Naive B cell (primary cell): ENCODE measurements around the gene IFNA16. TPM values are rescaled to one million over a fixed set of nuclear protein-coding genes. Genes with fewer than 3 reads are reported as not detected.
"Not testable (repeated sequence)": the region's sequence is repeated elsewhere in the genome, so short reads cannot be mapped to it uniquely, and the experiment has no call there.

Experiments
- ATAC-seq, 2 donors: fragments of 150-1000 bp; cut with Tn5 transposase; 2 replicates each; pipeline ENCODE4 v1.10.0; 2021; ENCODE audit warnings: low read depth in 2 of 2, mild to moderate bottlenecking in 2 of 2, moderate library complexity in 2 of 2
- DNase-seq: peaks from one replicate; pipeline ENCODE4 v3.0.0; 2022
- H3K27ac Mint-ChIP-seq, 6 donors: one replicate each; pipeline ENCODE4 v1.8.0; 2020 to 2022; ENCODE audit warnings: mild to moderate bottlenecking in 6 of 6, mixed read lengths in 6 of 6, moderate library complexity in 5 of 6, inconsistent platforms in 2 of 6
- H3K27me3 Mint-ChIP-seq, 3 donors: one replicate each; pipeline ENCODE4 v1.8.0; 2021 to 2022; ENCODE audit warnings: mixed read lengths in 3 of 3, mild to moderate bottlenecking in 1 of 3
- H3K36me3 Mint-ChIP-seq, 2 donors: one replicate each; pipeline ENCODE4 v1.8.0; 2020 to 2022; ENCODE audit warnings: mixed read lengths in 2 of 2, inconsistent platforms in 1 of 2, mild to moderate bottlenecking in 1 of 2
- H3K4me1 Mint-ChIP-seq, 3 donors: one replicate each; pipeline ENCODE4 v1.8.0; 2020 to 2022; ENCODE audit warnings: mixed read lengths in 3 of 3, inconsistent platforms in 1 of 3, mild to moderate bottlenecking in 1 of 3, moderate library complexity in 1 of 3
- H3K4me3 Mint-ChIP-seq, 8 donors: one replicate each; pipeline ENCODE4 v1.8.0; 2020 to 2022; ENCODE audit warnings: mild to moderate bottlenecking in 8 of 8, mixed read lengths in 8 of 8, moderate library complexity in 8 of 8, inconsistent platforms in 2 of 8
- H3K9me3 Mint-ChIP-seq, 7 donors: one replicate each; pipeline ENCODE4 v1.8.0; 2020 to 2022; ENCODE audit warnings: mixed read lengths in 7 of 7, mild to moderate bottlenecking in 5 of 7, inconsistent platforms in 2 of 7, moderate library complexity in 1 of 7
- polyA plus RNA-seq, 6 donors: library from polyadenylated mRNA; unstranded; fragments of 300-500 nt; fragmentation: Illumina TruSeq; gene quantifications; one replicate each; pipeline ENCODE4 v1.2.3, GENCODE V29; 2021; ENCODE audit warnings: low read depth in 6 of 6

IFNA16 gene
- not detected for polyA plus RNA-seq

- not testable (repeated sequence) for DNase-seq, H3K36me3 Mint-ChIP-seq, H3K9me3 Mint-ChIP-seq, H3K27ac Mint-ChIP-seq, H3K4me3 Mint-ChIP-seq, ATAC-seq, H3K4me1 Mint-ChIP-seq
- peaks cover 26 to 33% (median 29%) of the 10 kb centered on the region in 3 donors for H3K27me3 Mint-ChIP-seq
These were observed at the start of gene IFNA16 for GRCh38 chr9:21217211-21217610. TSS of gene IFNA16 (minus strand) at chr9:21217311. CDS start at chr9:21217305, 6 bp downstream.

GRCh38 chr9:21265421-21266189 is 48.5 kb upstream of the IFNA16 start:
- no peak overlapping the region for H3K4me3 Mint-ChIP-seq
- ATAC-seq (peak; percentile 21 to 28), DNase-seq (no peak)
- H3K4me1 Mint-ChIP-seq, result peaks cover 11 to 23% (median 23%) of the 10 kb centered on the region in 3 donors
- peak overlapping the region in 1 of 6 donors; percentile 6 for H3K27ac Mint-ChIP-seq
- H3K27me3 Mint-ChIP-seq, result peaks cover 0 to 7% (median 3%) of the 10 kb centered on the region in 3 donors
- H3K9me3 Mint-ChIP-seq, result peaks cover 0 to 6% (median 0%) of the 10 kb centered on the region in 7 donors
- H3K36me3 Mint-ChIP-seq, result no peaks in the 10 kb centered on the region

GRCh38 chr9:21255538-21256212 is 38.6 kb upstream of the IFNA16 start:
- Mint-ChIP-seq H3K4me3 (no peak overlapping the region), H3K36me3 (no peaks in the 10 kb centered on the region), H3K27ac (peak overlapping the region in 2 of 6 donors; percentile 31 to 49), H3K4me1 (peaks cover 4 to 12% (median 5%) of the 10 kb centered on the region in 3 donors), H3K27me3 (peaks cover 14 to 34% (median 24%) of the 10 kb centered on the region in 3 donors), H3K9me3 (peaks cover 0 to 2% (median 0%) of the 10 kb centered on the region in 7 donors)
- DNase-seq (no peak), ATAC-seq (no peak)

GRCh38 chr9:21252721-21253547 is 35.8 kb upstream of the IFNA16 start:
- peaks cover 18 to 34% (median 24%) of the 10 kb centered on the region in 3 donors for H3K27me3 Mint-ChIP-seq
- DNase-seq, result no peak
- H3K27ac Mint-ChIP-seq, result no peak overlapping the region
- peaks cover 0 to 2% (median 0%) of the 10 kb centered on the region in 7 donors for H3K9me3 Mint-ChIP-seq
- no peaks in the 10 kb centered on the region for H3K36me3 Mint-ChIP-seq
- H3K4me3 Mint-ChIP-seq, result no peak overlapping the region
- H3K4me1 Mint-ChIP-seq, result peaks cover 4 to 12% (median 5%) of the 10 kb centered on the region in 3 donors
- peak; percentile 50 to 69 for ATAC-seq

GRCh38 chr9:21251638-21252037 is 34.5 kb upstream of the IFNA16 start:
- H3K27me3 Mint-ChIP-seq, result peaks cover 13 to 26% (median 17%) of the 10 kb centered on the region in 3 donors
- H3K4me1 Mint-ChIP-seq, result peaks cover 4 to 12% (median 5%) of the 10 kb centered on the region in 3 donors
- H3K36me3 Mint-ChIP-seq, result no peaks in the 10 kb centered on the region
- no peak overlapping the region for H3K4me3 Mint-ChIP-seq
- DNase-seq, result no peak
- ATAC-seq, result no peak
- H3K9me3 Mint-ChIP-seq, result no peaks in the 10 kb centered on the region
- H3K27ac Mint-ChIP-seq, result no peak overlapping the region

GRCh38 chr9:21251190-21251589 is 34.1 kb upstream of the IFNA16 start:
- Mint-ChIP-seq H3K27me3 (peaks cover 9 to 23% (median 14%) of the 10 kb centered on the region in 3 donors), H3K36me3 (no peaks in the 10 kb centered on the region), H3K27ac (no peak overlapping the region), H3K9me3 (peaks cover 0 to 1% (median 0%) of the 10 kb centered on the region in 7 donors), H3K4me3 (no peak overlapping the region), H3K4me1 (peaks cover 4 to 11% (median 5%) of the 10 kb centered on the region in 3 donors)
- no peak for DNase-seq
- ATAC-seq, result no peak

- H3K36me3 Mint-ChIP-seq, result no peaks in the 10 kb centered on the region
- H3K4me3 Mint-ChIP-seq, result no peak overlapping the region
- H3K27me3 Mint-ChIP-seq, result peaks cover 0 to 24% (median 12%) of the 10 kb centered on the region in 3 donors
- H3K9me3 Mint-ChIP-seq, result peaks cover 0 to 4% (median 0%) of the 10 kb centered on the region in 7 donors
- ATAC-seq (no peak), DNase-seq (no peak)
- H3K4me1 Mint-ChIP-seq, result no peaks in the 10 kb centered on the region
- H3K27ac Mint-ChIP-seq, result peak overlapping the region in 1 of 6 donors; percentile 24
These were observed 27.7 kb upstream of the IFNA16 start for GRCh38 chr9:21244836-21245235.

- no peak for DNase-seq
- Mint-ChIP-seq H3K27me3 (peaks cover 9 to 24% (median 10%) of the 10 kb centered on the region in 3 donors), H3K9me3 (no peaks in the 10 kb centered on the region), H3K4me1 (peaks cover 4 to 6% (median 6%) of the 10 kb centered on the region in 3 donors), H3K36me3 (no peaks in the 10 kb centered on the region), H3K4me3 (peak within 1 kb of the TSS in 1 of 8 donors; percentile 37), H3K27ac (no peak within 1 kb of the TSS)
- ATAC-seq, result no peak
These were observed 22.8 kb upstream of the IFNA16 start, which contains the start of gene IFNA14 for GRCh38 chr9:21239911-21240310. TSS of gene IFNA14 (minus strand) at chr9:21240005. CDS start at chr9:21239935, 70 bp downstream.

GRCh38 chr9:21236360-21236714 is 19.2 kb upstream of the IFNA16 start:
- not testable (repeated sequence) for H3K27ac Mint-ChIP-seq, H3K9me3 Mint-ChIP-seq, DNase-seq, H3K4me3 Mint-ChIP-seq, H3K36me3 Mint-ChIP-seq, ATAC-seq, H3K4me1 Mint-ChIP-seq
- H3K27me3 Mint-ChIP-seq, result peaks cover 1 to 10% (median 5%) of the 10 kb centered on the region in 3 donors

GRCh38 chr9:21235468-21236359 is 18.6 kb upstream of the IFNA16 start:
- peaks cover 0 to 10% (median 5%) of the 10 kb centered on the region in 3 donors for H3K27me3 Mint-ChIP-seq
- ATAC-seq (peak; percentile 81 to 92), DNase-seq (peak; percentile 30)
- H3K27ac Mint-ChIP-seq, result peak overlapping the region in 1 of 6 donors; percentile 47
- not testable (repeated sequence) for H3K9me3 Mint-ChIP-seq, H3K4me1 Mint-ChIP-seq, H3K4me3 Mint-ChIP-seq, H3K36me3 Mint-ChIP-seq

GRCh38 chr9:21234153-21234687 is 17.1 kb upstream of the IFNA16 start:
- no peak overlapping the region for H3K4me3 Mint-ChIP-seq
- ATAC-seq (no peak), DNase-seq (no peak)
- peaks cover 4 to 6% (median 6%) of the 10 kb centered on the region in 3 donors for H3K4me1 Mint-ChIP-seq
- H3K9me3 Mint-ChIP-seq, result no peaks in the 10 kb centered on the region
- H3K36me3 Mint-ChIP-seq, result no peaks in the 10 kb centered on the region
- H3K27ac Mint-ChIP-seq, result peak overlapping the region in 1 of 6 donors; percentile 79
- H3K27me3 Mint-ChIP-seq, result peaks cover 0 to 10% (median 0%) of the 10 kb centered on the region in 3 donors

GRCh38 chr9:21233258-21233657 is 16.1 kb upstream of the IFNA16 start:
- no peak for DNase-seq
- Mint-ChIP-seq H3K4me3 (no peak overlapping the region), H3K9me3 (no peaks in the 10 kb centered on the region), H3K4me1 (peaks cover 4 to 6% (median 6%) of the 10 kb centered on the region in 3 donors), H3K36me3 (no peaks in the 10 kb centered on the region), H3K27me3 (peaks cover 0 to 10% (median 0%) of the 10 kb centered on the region in 3 donors), H3K27ac (peak overlapping the region in 1 of 6 donors; percentile 34)
- no peak for ATAC-seq
